DMS53 treated with DMSO at 0.1 percent for 48 hours (cell line): ENCODE results near the gene ZDHHC8.

Source experiments
- DNase-seq: peaks from one replicate; lab custom pipeline; 2025; ENCODE audit not compliant: unreplicated experiment; lab: John Stamatoyannopoulos, UW

The ZDHHC8 gene

GRCh38 chr22:20192293-20192971 lies 60.8 kb downstream of the ZDHHC8 start:
- no peak for DNase-seq

- DNase-seq, result no peak
Observed at GRCh38 chr22:20192972-20193760, 61.6 kb downstream of the ZDHHC8 start.

- no peak for DNase-seq
Observed at GRCh38 chr22:20193761-20194494, 62.3 kb downstream of the ZDHHC8 start.

- DNase-seq, result no peak
Observed at GRCh38 chr22:20194681-20195593, 63.3 kb downstream of the ZDHHC8 start.

- no peak for DNase-seq
Observed at GRCh38 chr22:20196094-20196842, 64.7 kb downstream of the ZDHHC8 start.
